OCI-LY7 (cell line): ENCODE measurements around the gene FUBP3. TPM values are rescaled to one million over a fixed set of nuclear protein-coding genes. Genes with fewer than 3 reads are reported as not detected.

Source experiments
- Bru-seq: library from RNA; stranded (reverse); fragments of 400-500 nt; gene quantifications from one replicate; lab custom pipeline; 2021; lab: Mats Ljungman, UMichigan
- BruChase-seq, 2 experiments: library from RNA; stranded (reverse); fragments of 400-500 nt; gene quantifications; one replicate each; lab custom pipeline; 2021; lab: Mats Ljungman, UMichigan
- BruUV-seq: library from RNA; stranded (reverse); fragments of 400-500 nt; replicated peaks from 2 replicates; lab custom pipeline; 2021; lab: Mats Ljungman, UMichigan
- CTCF ChIA-PET: fragments of 300-600 bp; sonication (Branson Sonifier 250); formaldehyde crosslinking; loops from one replicate; lab custom pipeline; 2022; ENCODE audit warnings: antibody characterized with exemption; ENCODE audit not compliant: unreplicated experiment; lab: Charles Lee
- POLR2A ChIA-PET: fragments of 300-600 bp; sonication (Branson Sonifier 250); formaldehyde crosslinking; loops from one replicate; lab custom pipeline; 2022; ENCODE audit warnings: antibody characterized with exemption; lab: Charles Lee
- DNase-seq: peaks from one replicate; pipeline ENCODE4 v3.0.0-alpha.2; 2015; ENCODE audit warnings: low spot score
- H2AFZ ChIP-seq: fragments of 200-600 bp; sonication (generic), shearing (Covaris generic); 2 replicates; pipeline ENCODE4 v1.6.1; 2014; ENCODE audit warnings: mild to moderate bottlenecking, antibody characterized with exemption, low read length, moderate library complexity
- H3K27ac ChIP-seq: fragments of 200-600 bp; sonication (generic); 2 replicates; pipeline ENCODE4 v1.5.1; 2014; ENCODE audit warnings: mixed run types, low read depth, mild to moderate bottlenecking, moderate library complexity, low read length, inconsistent platforms; ENCODE audit not compliant: poor library complexity, severe bottlenecking
- H3K36me3 ChIP-seq: fragments of 200-600 bp; sonication (generic); 2 replicates; pipeline ENCODE4 v1.6.1; 2014; ENCODE audit warnings: mild to moderate bottlenecking, antibody characterized with exemption, low read length, moderate library complexity, mixed read lengths; ENCODE audit not compliant: insufficient read depth
- H3K4me1 ChIP-seq: fragments of 200-600 bp; sonication (generic); 2 replicates; pipeline ENCODE4 v1.5.1; 2014; ENCODE audit warnings: mild to moderate bottlenecking, low read length; ENCODE audit not compliant: insufficient read depth, poor library complexity, severe bottlenecking
- H3K4me2 ChIP-seq: fragments of 200-600 bp; sonication (generic); 2 replicates; pipeline ENCODE4 v1.6.1; 2014; ENCODE audit warnings: mild to moderate bottlenecking, low read length
- H3K4me3 ChIP-seq: fragments of 200-600 bp; sonication (generic); 2 replicates; pipeline ENCODE4 v1.5.1; 2014; ENCODE audit warnings: mild to moderate bottlenecking, low read depth, low read length; ENCODE audit not compliant: poor library complexity, severe bottlenecking
- H3K79me2 ChIP-seq: fragments of 200-600 bp; sonication (generic); 2 replicates; pipeline ENCODE4 v1.6.1; 2016; ENCODE audit warnings: low read depth, mild to moderate bottlenecking, low read length, moderate library complexity, mixed read lengths; ENCODE audit not compliant: insufficient read depth
- H3K9me2 ChIP-seq: fragments of 200-600 bp; sonication (generic); 2 replicates; pipeline ENCODE4 v1.6.1; 2016; ENCODE audit warnings: mild to moderate bottlenecking, low read length, mixed read lengths; ENCODE audit not compliant: insufficient read depth
- H3K9me3 ChIP-seq: fragments of 200-600 bp; sonication (generic); 2 replicates; pipeline ENCODE4 v1.6.1; 2014; ENCODE audit warnings: mild to moderate bottlenecking, mixed run types, low read length, mixed read lengths
- H4K20me1 ChIP-seq: fragments of 200-600 bp; sonication (generic); 2 replicates; pipeline ENCODE4 v1.6.1; 2014; ENCODE audit warnings: mild to moderate bottlenecking, antibody characterized with exemption, low read length, moderate library complexity, mixed read lengths; ENCODE audit not compliant: insufficient read depth
- EZH2phosphoT487 ChIP-seq: fragments of 200-600 bp; sonication (generic); IDR thresholded peaks from 2 replicates; pipeline ENCODE4 v1.6.1; 2018; ENCODE audit warnings: low read depth, borderline replicate concordance, mild to moderate bottlenecking, mixed run types, antibody characterized with exemption, low read length, moderate library complexity, mixed read lengths
- intact Hi-C: fragments of 100-400 bp; cut with micrococcal nuclease; formaldehyde crosslinking; loops from one replicate; pipeline ENCODE4 v1.10.0; 2022; ENCODE audit not compliant: unreplicated experiment
- long read RNA-seq: library from polyadenylated mRNA; stranded (forward); transcript quantifications from one replicate; pipeline ENCODE4 v2.0.0, GENCODE V29; 2022
- total RNA-seq, 2 experiments: library from RNA; depleted of rRNA in 1 of 2; stranded (reverse); fragments of >200 nt in 1 of 2; shearing (Covaris generic) in 1 of 2; gene quantifications; 2 replicates each; pipeline ENCODE4 v1.2.3, GENCODE V29; 2014 to 2022
- TF ChIP-seq, protein P1 (sequence below): fragments of 200-600 bp; sonication (generic); conservative IDR thresholded peaks from 2 replicates; pipeline ENCODE4 v1.5.1; 2014; ENCODE audit warnings: mild to moderate bottlenecking, antibody characterized with exemption, low read length, moderate library complexity, mixed read lengths

FUBP3 gene, protein sequence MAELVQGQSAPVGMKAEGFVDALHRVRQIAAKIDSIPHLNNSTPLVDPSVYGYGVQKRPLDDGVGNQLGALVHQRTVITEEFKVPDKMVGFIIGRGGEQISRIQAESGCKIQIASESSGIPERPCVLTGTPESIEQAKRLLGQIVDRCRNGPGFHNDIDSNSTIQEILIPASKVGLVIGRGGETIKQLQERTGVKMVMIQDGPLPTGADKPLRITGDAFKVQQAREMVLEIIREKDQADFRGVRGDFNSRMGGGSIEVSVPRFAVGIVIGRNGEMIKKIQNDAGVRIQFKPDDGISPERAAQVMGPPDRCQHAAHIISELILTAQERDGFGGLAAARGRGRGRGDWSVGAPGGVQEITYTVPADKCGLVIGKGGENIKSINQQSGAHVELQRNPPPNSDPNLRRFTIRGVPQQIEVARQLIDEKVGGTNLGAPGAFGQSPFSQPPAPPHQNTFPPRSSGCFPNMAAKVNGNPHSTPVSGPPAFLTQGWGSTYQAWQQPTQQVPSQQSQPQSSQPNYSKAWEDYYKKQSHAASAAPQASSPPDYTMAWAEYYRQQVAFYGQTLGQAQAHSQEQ
- total RNA-seq (2014; rRNA removed; shearing (Covaris generic)) (62.5 and 78.3 TPM in 2 replicates), total RNA-seq (2022) (53.2 and 62.3 TPM in 2 replicates), Bru-seq, nascent RNA (percentile 79 among the genes with signal in this experiment), BruChase-seq, experiment 1, labeled RNA remaining after a 6-hour chase (percentile 88 among the genes with signal in this experiment), BruChase-seq, experiment 2, labeled RNA remaining after a 2-hour chase (percentile 82 among the genes with signal in this experiment)
- long read RNA-seq, transcript FUBP3-201 (19 exons, 3,124 nt), result major isoform, 50 of 110 reads
- long read RNA-seq, partial matches to known transcripts, result 9 of 110 reads
- long read RNA-seq, other reads (novel, unspliced or antisense), result 48 of 110 reads

DNA sequence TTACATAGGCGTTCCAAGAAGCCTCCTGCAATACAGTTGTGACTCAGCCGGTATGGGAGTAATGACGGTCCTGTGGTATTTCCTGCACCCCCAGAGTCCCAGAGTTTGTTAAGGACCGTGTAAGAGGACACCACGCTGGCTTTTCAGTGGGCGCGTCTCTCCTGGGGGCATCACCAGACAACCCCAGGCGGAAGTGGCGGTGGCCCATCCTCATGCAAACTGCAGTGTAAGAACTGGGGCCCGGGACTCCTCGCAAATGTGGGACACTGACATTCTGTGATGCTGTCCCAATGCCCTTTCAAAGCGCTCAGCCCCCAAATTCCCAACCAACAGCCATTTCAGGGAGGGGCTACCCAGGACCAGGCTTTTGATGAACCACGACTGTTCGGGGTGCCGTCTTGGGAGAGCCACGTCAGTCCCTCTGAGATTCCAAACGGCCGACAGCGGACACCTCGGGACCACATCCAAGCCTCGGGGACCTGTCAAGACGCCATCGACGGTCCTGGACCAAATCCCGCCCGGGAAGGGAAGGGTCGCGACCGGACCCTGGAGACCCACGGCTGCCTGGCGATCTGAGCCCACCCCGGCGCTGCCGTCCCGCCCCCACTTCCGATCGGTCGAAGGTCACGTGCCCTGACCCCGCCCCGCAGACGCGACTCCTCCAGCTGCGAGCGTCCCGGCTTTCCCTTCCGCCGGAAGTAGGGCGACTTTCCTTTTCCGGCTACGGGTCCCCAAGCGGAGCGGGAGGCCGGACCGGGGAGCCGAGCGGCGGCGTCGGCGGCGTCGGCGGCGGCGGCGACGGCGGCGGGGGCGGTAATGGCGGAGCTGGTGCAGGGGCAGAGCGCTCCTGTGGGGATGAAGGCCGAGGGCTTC lies at the start of gene FUBP3:
FUBP3 (plus strand) TSS at position 713 of the 873 bp plus-strand sequence; CDS start at position 817, 104 bp downstream.
- peak within 1 kb of the TSS; percentile 98 for H3K4me2 ChIP-seq
- ChIA-PET CTCF (interaction anchor here (0.6 kb wide), 1 partner anchor 313 kb away, joined by 24 read pairs; no protein-coding TSS in a partner anchor), POLR2A (interaction anchor here (0.7 kb wide), 1 partner anchor 222 kb away, joined by 3 read pairs; no protein-coding TSS in a partner anchor)
- peak within 1 kb of the TSS; percentile 86 for H2AFZ ChIP-seq
- peaks cover 19% of the 10 kb centered on the region; the same call in 1 of the 2 replicates for H3K36me3 ChIP-seq
- peaks cover 22% of the 10 kb centered on the region for H3K4me1 ChIP-seq
- TF ChIP-seq, protein P1, sequence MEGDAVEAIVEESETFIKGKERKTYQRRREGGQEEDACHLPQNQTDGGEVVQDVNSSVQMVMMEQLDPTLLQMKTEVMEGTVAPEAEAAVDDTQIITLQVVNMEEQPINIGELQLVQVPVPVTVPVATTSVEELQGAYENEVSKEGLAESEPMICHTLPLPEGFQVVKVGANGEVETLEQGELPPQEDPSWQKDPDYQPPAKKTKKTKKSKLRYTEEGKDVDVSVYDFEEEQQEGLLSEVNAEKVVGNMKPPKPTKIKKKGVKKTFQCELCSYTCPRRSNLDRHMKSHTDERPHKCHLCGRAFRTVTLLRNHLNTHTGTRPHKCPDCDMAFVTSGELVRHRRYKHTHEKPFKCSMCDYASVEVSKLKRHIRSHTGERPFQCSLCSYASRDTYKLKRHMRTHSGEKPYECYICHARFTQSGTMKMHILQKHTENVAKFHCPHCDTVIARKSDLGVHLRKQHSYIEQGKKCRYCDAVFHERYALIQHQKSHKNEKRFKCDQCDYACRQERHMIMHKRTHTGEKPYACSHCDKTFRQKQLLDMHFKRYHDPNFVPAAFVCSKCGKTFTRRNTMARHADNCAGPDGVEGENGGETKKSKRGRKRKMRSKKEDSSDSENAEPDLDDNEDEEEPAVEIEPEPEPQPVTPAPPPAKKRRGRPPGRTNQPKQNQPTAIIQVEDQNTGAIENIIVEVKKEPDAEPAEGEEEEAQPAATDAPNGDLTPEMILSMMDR, result no peak
- no peak for TF ChIP-seq EZH2phosphoT487
- TSS peak; percentile 96 for BruUV-seq
- peaks cover 41% of the 10 kb centered on the region for H3K79me2 ChIP-seq
- H3K9me3 ChIP-seq, result no peaks in the 10 kb centered on the region
- H4K20me1 ChIP-seq, result peaks cover 15% of the 10 kb centered on the region; the same call in 1 of the 2 replicates
- peak within 1 kb of the TSS; percentile 31 for H3K27ac ChIP-seq
- peak within 1 kb of the TSS; percentile 96 for H3K4me3 ChIP-seq
- intact Hi-C loops, result no loop called here
- no peaks in the 10 kb centered on the region for H3K9me2 ChIP-seq
- peak; percentile 92 for DNase-seq

DNA sequence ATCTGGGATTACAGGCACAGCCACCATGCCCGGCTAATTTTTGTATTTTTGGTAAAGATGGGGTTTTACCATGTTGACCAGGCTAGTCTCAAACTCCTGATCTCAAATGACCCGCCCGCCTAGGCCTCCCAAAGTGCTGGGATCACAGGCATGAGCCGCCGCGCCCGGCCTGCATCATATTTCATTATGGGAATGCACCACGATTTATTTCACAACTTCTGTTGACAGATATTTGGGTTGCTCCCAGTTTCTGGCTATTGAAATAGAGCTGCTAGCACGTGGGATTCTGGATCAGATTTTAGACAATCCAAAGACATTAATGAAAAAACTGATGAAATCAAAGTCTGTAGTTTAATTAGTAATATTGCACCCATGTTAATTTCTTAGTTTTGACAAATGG lies 48.4 kb upstream of the FUBP3 start:
- Histone ChIP-seq H3K9me2 (no peaks in the 10 kb centered on the region), H2AFZ (no peak overlapping the region), H3K79me2 (no peaks in the 10 kb centered on the region), H3K27ac (no peak overlapping the region), H3K9me3 (no peaks in the 10 kb centered on the region), H3K4me3 (no peak overlapping the region), H3K4me2 (no peak overlapping the region), H4K20me1 (no peaks in the 10 kb centered on the region), H3K36me3 (no peaks in the 10 kb centered on the region), H3K4me1 (no peaks in the 10 kb centered on the region)
- no TSS peak for BruUV-seq
- DNase-seq, result no peak
- ChIA-PET CTCF (no interaction called here), POLR2A (no interaction called here)
- intact Hi-C loops, result no loop called here
- TF ChIP-seq EZH2phosphoT487, result no peak
- TF ChIP-seq, protein P1, result no peak
